ENCODE measurements around the gene USP32.

Gene USP32

GRCh38 chr17:60293580-60294335, 98.2 kb downstream of the USP32 start:
- no peak for TF ChIP-seq CTCF (IDR thresholded peaks at IDR 0.05; ENCODE audit: borderline replicate concordance, control extremely low read depth, extremely low read depth, insufficient read depth, missing control alignments)
- DNase-seq (ENCODE audit: low spot score) = no peak

GRCh38 chr17:60292697-60293096, 99.2 kb downstream of the USP32 start:
- no peak for TF ChIP-seq CTCF (IDR thresholded peaks at IDR 0.05; ENCODE audit: borderline replicate concordance, control extremely low read depth, extremely low read depth, insufficient read depth, missing control alignments)
- DNase-seq (ENCODE audit: low spot score) = no peak
- in situ Hi-C loops (cut with MboI; ENCODE audit: low sequenced_read_pairs, unreplicated experiment) = no loop called here

More at GRCh38 chr17:60293580-60294335, 98.2 kb downstream of the USP32 start:
- in situ Hi-C loops (cut with MboI; ENCODE audit: low sequenced_read_pairs, unreplicated experiment) = no loop called here

- TF ChIP-seq CTCF (IDR thresholded peaks at IDR 0.05; ENCODE audit: borderline replicate concordance, control extremely low read depth, extremely low read depth, insufficient read depth, missing control alignments) = no peak
- DNase-seq (ENCODE audit: low spot score) = no peak
- in situ Hi-C loops (cut with MboI; ENCODE audit: low sequenced_read_pairs, unreplicated experiment) = no loop called here
These were observed 107.2 kb downstream of the USP32 start for GRCh38 chr17:60284709-60285108.

GRCh38 chr17:60283816-60284215, 108.1 kb downstream of the USP32 start:
- no peak for TF ChIP-seq CTCF (IDR thresholded peaks at IDR 0.05; ENCODE audit: borderline replicate concordance, control extremely low read depth, extremely low read depth, insufficient read depth, missing control alignments)
- in situ Hi-C loops (cut with MboI; ENCODE audit: low sequenced_read_pairs, unreplicated experiment) = no loop called here
- no peak for DNase-seq (ENCODE audit: low spot score)

- DNase-seq (ENCODE audit: low spot score) = no peak
- TF ChIP-seq CTCF (IDR thresholded peaks at IDR 0.05; ENCODE audit: borderline replicate concordance, control extremely low read depth, extremely low read depth, insufficient read depth, missing control alignments) = no peak
- in situ Hi-C loops (cut with MboI; ENCODE audit: low sequenced_read_pairs, unreplicated experiment) = no loop called here
These were observed 111.3 kb downstream of the USP32 start for GRCh38 chr17:60280673-60281072.

GRCh38 chr17:60278237-60278636, 113.7 kb downstream of the USP32 start:
- no peak for DNase-seq (ENCODE audit: low spot score)
- in situ Hi-C loops (cut with MboI; ENCODE audit: low sequenced_read_pairs, unreplicated experiment) = no loop called here
- no peak for TF ChIP-seq CTCF (IDR thresholded peaks at IDR 0.05; ENCODE audit: borderline replicate concordance, control extremely low read depth, extremely low read depth, insufficient read depth, missing control alignments)

All from GM13976 (cell line).